SK-N-SH (cell line): ENCODE data around the gene RAB6B. TPM values are rescaled to one million over a fixed set of nuclear protein-coding genes. Genes with fewer than 3 reads are reported as not detected.

ENCODE experiments used
- CTCF ChIA-PET: fragments of 300-600, 350-600 bp; formaldehyde crosslinking; extraction: SDS; loops from one replicate; lab custom pipeline; 2021; lab: Yijun Ruan, JAX
- POLR2A ChIA-PET: fragments of 350-600 bp; sonication (Branson Sonifier 250); formaldehyde crosslinking; extraction: SDS; loops from one replicate; lab custom pipeline; 2020; ENCODE audit warnings: antibody characterized with exemption, inconsistent platforms; lab: Yijun Ruan, JAX
- DNase-seq: peaks from one replicate; pipeline ENCODE4 v3.0.0; 2012
- H2AFZ ChIP-seq: fragments of 200-600 bp; sonication (generic); 2 replicates; pipeline ENCODE4 v1.8.1; 2016; ENCODE audit warnings: antibody characterized with exemption, mild to moderate bottlenecking, low read depth
- H3F3A ChIP-seq: fragments of 200-600 bp; sonication (generic); replicated peaks from 2 replicates; pipeline ENCODE3; 2016; ENCODE audit warnings: antibody characterized with exemption, mild to moderate bottlenecking; ENCODE audit not compliant: insufficient read depth
- H3K27ac ChIP-seq, 2 experiments: fragments of 200-500 bp in 1 of 2; fragments of 200-600 bp in 1 of 2; sonication (Bioruptor generic) in 1 of 2; sonication (generic), shearing (Covaris generic) in 1 of 2; 2 replicates each; pipeline versions ENCODE4 v1.5.1 to v1.6.1; 2014 to 2016; ENCODE audit warnings: low read depth in 2 of 2, inconsistent platforms in 1 of 2, low read length in 1 of 2, mild to moderate bottlenecking in 1 of 2, mixed read lengths in 1 of 2
- H3K27me3 ChIP-seq: fragments of 200-600 bp; sonication (generic), shearing (Covaris generic); 2 replicates; pipeline ENCODE4 v1.6.1; 2016; ENCODE audit warnings: mixed run types; ENCODE audit not compliant: insufficient read depth
- H3K36me3 ChIP-seq, 2 experiments: fragments of 200-500 bp in 1 of 2; fragments of 200-600 bp in 1 of 2; sonication (Bioruptor generic) in 1 of 2; sonication (generic) in 1 of 2; replicated peaks in 1 of 2; 2 replicates each; pipeline versions ENCODE3 to v1.5.1; 2014 to 2016; ENCODE audit warnings: low read length in 1 of 2, mild to moderate bottlenecking in 1 of 2; ENCODE audit not compliant: insufficient read depth in 2 of 2, control insufficient read depth in 1 of 2
- H3K4me1 ChIP-seq, 2 experiments: fragments of 200-500 bp in 1 of 2; fragments of 200-600 bp in 1 of 2; sonication (Bioruptor generic) in 1 of 2; sonication (generic), shearing (Covaris generic) in 1 of 2; 2 replicates each; pipeline versions ENCODE4 v1.5.1 to v1.6.1; 2014 to 2016; ENCODE audit warnings: low read depth in 1 of 2, low read length in 1 of 2, mixed run types in 1 of 2; ENCODE audit not compliant: insufficient read depth in 2 of 2, control insufficient read depth in 1 of 2
- H3K4me2 ChIP-seq: fragments of 200-600 bp; sonication (generic), shearing (Covaris generic); 2 replicates; pipeline ENCODE4 v1.6.1; 2017; ENCODE audit warnings: mixed run types
- H3K4me3 ChIP-seq, 2 experiments: fragments of 200-500 bp in 1 of 2; fragments of 200-600 bp in 1 of 2; sonication (Bioruptor generic) in 1 of 2; sonication (generic), shearing (Covaris generic) in 1 of 2; 2 replicates each; pipeline versions ENCODE4 v1.5.1 to v1.8.1; 2014 to 2016; ENCODE audit warnings: low read depth in 2 of 2, inconsistent platforms in 1 of 2, low read length in 1 of 2, mild to moderate bottlenecking in 1 of 2, mixed read lengths in 1 of 2, moderate library complexity in 1 of 2
- H3K79me2 ChIP-seq: fragments of 200-600 bp; sonication (generic); 2 replicates; pipeline ENCODE4 v1.8.1; 2017; ENCODE audit warnings: mild to moderate bottlenecking; ENCODE audit not compliant: insufficient read depth
- H3K9ac ChIP-seq: fragments of 200-600 bp; sonication (generic); 2 replicates; pipeline ENCODE4 v1.6.1; 2017; ENCODE audit warnings: mixed run types
- H3K9me2 ChIP-seq: fragments of 200-600 bp; sonication (generic); 2 replicates; pipeline ENCODE4 v1.6.1; 2017; ENCODE audit warnings: mixed run types
- H3K9me3 ChIP-seq: fragments of 200-600 bp; sonication (generic); 2 replicates; pipeline ENCODE4 v1.6.1; 2017; ENCODE audit warnings: mixed run types, mild to moderate bottlenecking, moderate library complexity
- H4K20me1 ChIP-seq: fragments of 200-600 bp; sonication (generic); 2 replicates; pipeline ENCODE4 v1.6.1; 2017; ENCODE audit warnings: mild to moderate bottlenecking, mixed run types; ENCODE audit not compliant: insufficient read depth
- CTCF ChIP-seq: fragments of 200-600 bp; sonication (generic); IDR thresholded peaks from 2 replicates; pipeline ENCODE4 v1.6.1; 2017; ENCODE audit warnings: antibody characterized with exemption, mild to moderate bottlenecking, moderate library complexity
- EZH2phosphoT487 ChIP-seq: fragments of 200-600 bp; sonication (generic); IDR thresholded peaks from 2 replicates; pipeline ENCODE4 v1.6.1; 2017; ENCODE audit warnings: low read depth, mixed run types, mild to moderate bottlenecking, antibody characterized with exemption, moderate library complexity, borderline replicate concordance
- GATA2 ChIP-seq: sonication (generic); formaldehyde crosslinking; IDR thresholded peaks from 2 replicates; pipeline ENCODE4 v1.5.0; 2020; ENCODE audit warnings: mild to moderate bottlenecking, missing genetic modification reagents
- JUND ChIP-seq: IDR thresholded peaks from 2 replicates; pipeline ENCODE4 v1.4.0; 2012
- MEF2A ChIP-seq: IDR thresholded peaks from 2 replicates; pipeline ENCODE4 v1.4.0; 2012; ENCODE audit warnings: low read depth, borderline replicate concordance
- MXI1 ChIP-seq: IDR thresholded peaks from 2 replicates; pipeline ENCODE4 v1.6.1; 2012; ENCODE audit warnings: mild to moderate bottlenecking, low read depth, low read length, improper control_type of control experiment
- NFIC ChIP-seq: IDR thresholded peaks from 2 replicates; pipeline ENCODE4 v1.4.0; 2012; ENCODE audit warnings: borderline replicate concordance
- PBX3 ChIP-seq: IDR thresholded peaks from 2 replicates; pipeline ENCODE4; 2012
- SMC3 ChIP-seq: IDR thresholded peaks from 2 replicates; pipeline ENCODE4 v1.6.1; 2012; ENCODE audit warnings: low read depth, low read length, improper control_type of control experiment
- WGBS: methylation state at CpG from one replicate; pipeline ENCODE4 v1.1.6; 2017; ENCODE audit warnings: low lambda C conversion rate; 5-methylcytosine and 5-hydroxymethylcytosine counted together
- polyA plus RNA-seq, 3 experiments: library from polyadenylated mRNA; depleted of rRNA; stranded (reverse); fragments of >200 nt; gene quantifications; 2 replicates each; pipeline ENCODE4 v1.2.3, GENCODE V29; 2012
- TF ChIP-seq, protein P1 (sequence below): IDR thresholded peaks from 2 replicates; pipeline ENCODE4 v1.4.0; 2012; ENCODE audit warnings: low read depth
- TF ChIP-seq, protein P2 (sequence below): IDR thresholded peaks from 2 replicates; pipeline ENCODE4 v1.4.0; 2012; ENCODE audit warnings: low read depth, borderline replicate concordance

RAB6B gene
- polyA plus RNA-seq, 1 of the 3 experiments (the other 2 are of a cell fraction), result 9.3 TPM

DNA sequence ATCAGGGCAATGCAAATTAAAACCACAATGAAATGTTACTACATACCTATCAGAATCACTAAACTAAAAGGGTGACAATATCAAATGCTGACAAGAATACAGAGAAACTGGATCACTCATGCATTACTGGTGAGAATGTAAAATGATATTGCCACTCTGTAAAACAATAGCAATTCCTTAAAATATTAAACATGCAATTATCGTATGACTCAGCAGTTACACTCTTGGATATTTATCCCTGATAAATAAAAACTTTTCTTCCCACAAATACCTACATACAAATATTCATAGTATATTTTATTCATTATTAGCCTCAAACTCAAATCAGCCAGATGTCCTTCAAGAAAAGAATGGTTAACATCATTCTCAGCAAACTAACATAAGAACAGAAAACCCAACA, 25.9 kb upstream of the RAB6B start:
- Histone ChIP-seq H3K36me3 (no peaks in the 10 kb centered on the region), H3F3A (no peaks in the 10 kb centered on the region), H3K9ac (no peak overlapping the region), H2AFZ (no peak overlapping the region), H3K9me2 (no peaks in the 10 kb centered on the region), H3K9me3 (no peaks in the 10 kb centered on the region), H3K4me2 (no peak overlapping the region), H4K20me1 (no peaks in the 10 kb centered on the region), H3K27ac (no peak overlapping the region), H3K4me3 (no peak overlapping the region), H3K79me2 (no peaks in the 10 kb centered on the region), H3K4me1 (no peaks in the 10 kb centered on the region; a peak in 1 of 4 replicates), H3K27me3 (no peaks in the 10 kb centered on the region)
- CTCF ChIA-PET, result no interaction called here
- WGBS, result 88% methylated on average over 1 of the region's 1 CpG
- POLR2A ChIA-PET, result no interaction called here
- no peak for DNase-seq
- TF ChIP-seq NFIC, result no peak

DNA sequence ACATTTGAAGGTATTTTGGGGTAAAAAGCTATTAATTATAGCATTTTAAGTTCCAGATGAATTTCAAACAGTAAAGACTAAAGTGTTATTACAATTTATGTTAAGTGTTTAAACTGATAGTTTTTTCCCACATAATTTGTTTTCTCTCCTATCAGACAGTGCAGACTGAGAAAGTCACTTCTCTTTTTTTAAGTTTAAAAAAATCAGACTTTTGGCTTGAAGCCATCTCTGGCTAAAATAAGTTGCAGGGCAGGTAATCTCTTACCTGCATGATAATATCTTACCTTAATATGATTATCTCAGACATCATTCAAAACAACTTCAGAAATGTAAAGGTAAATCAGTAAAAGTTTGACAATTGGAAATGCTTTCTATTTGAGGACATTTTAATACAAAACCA, 21.5 kb upstream of the RAB6B start:
- Histone ChIP-seq H3K79me2 (no peaks in the 10 kb centered on the region), H3K4me3 (no peak overlapping the region), H3K27ac (no peak overlapping the region), H2AFZ (no peak overlapping the region), H4K20me1 (no peaks in the 10 kb centered on the region), H3K9ac (no peak overlapping the region), H3K36me3 (no peaks in the 10 kb centered on the region), H3K9me3 (no peaks in the 10 kb centered on the region), H3K27me3 (peaks cover 4% of the 10 kb centered on the region; the same call in 1 of the 2 replicates), H3F3A (no peaks in the 10 kb centered on the region), H3K9me2 (no peaks in the 10 kb centered on the region), H3K4me2 (no peak overlapping the region), H3K4me1 (no peaks in the 10 kb centered on the region)
- CTCF ChIA-PET, result interaction anchor here (0.7 to 2.8 kb wide), 4 partner anchors 11 to 296 kb away, joined by 3 to 9 read pairs (median 4); no protein-coding TSS in a partner anchor
- no peak for DNase-seq
- no peak for TF ChIP-seq EZH2phosphoT487
- TF ChIP-seq MEF2A, result no peak
- TF ChIP-seq PBX3, result no peak
- TF ChIP-seq MXI1, result no peak
- no peak for TF ChIP-seq GATA2 (CRISPR knock-in tag)
- TF ChIP-seq, protein P1, sequence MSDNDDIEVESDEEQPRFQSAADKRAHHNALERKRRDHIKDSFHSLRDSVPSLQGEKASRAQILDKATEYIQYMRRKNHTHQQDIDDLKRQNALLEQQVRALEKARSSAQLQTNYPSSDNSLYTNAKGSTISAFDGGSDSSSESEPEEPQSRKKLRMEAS, result no peak
- no peak for TF ChIP-seq SMC3
- TF ChIP-seq JUND, result no peak
- TF ChIP-seq CTCF, result no peak
- no peak for TF ChIP-seq NFIC
- TF ChIP-seq, protein P2, sequence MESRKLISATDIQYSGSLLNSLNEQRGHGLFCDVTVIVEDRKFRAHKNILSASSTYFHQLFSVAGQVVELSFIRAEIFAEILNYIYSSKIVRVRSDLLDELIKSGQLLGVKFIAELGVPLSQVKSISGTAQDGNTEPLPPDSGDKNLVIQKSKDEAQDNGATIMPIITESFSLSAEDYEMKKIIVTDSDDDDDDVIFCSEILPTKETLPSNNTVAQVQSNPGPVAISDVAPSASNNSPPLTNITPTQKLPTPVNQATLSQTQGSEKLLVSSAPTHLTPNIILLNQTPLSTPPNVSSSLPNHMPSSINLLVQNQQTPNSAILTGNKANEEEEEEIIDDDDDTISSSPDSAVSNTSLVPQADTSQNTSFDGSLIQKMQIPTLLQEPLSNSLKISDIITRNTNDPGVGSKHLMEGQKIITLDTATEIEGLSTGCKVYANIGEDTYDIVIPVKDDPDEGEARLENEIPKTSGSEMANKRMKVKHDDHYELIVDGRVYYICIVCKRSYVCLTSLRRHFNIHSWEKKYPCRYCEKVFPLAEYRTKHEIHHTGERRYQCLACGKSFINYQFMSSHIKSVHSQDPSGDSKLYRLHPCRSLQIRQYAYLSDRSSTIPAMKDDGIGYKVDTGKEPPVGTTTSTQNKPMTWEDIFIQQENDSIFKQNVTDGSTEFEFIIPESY, result no peak
- POLR2A ChIA-PET, result no interaction called here
